Stomach (tissue), 4 donors: Measurements from ENCODE around the gene KIAA1217.

Source experiments
- POLR2A ChIP-seq, 4 donors: fragments of 450-650 bp; IDR thresholded peaks; one replicate each; pipeline ENCODE4 v1.6.1; 2016; ENCODE audit warnings: antibody characterized with exemption in 4 of 4, control low read depth in 2 of 4, mild to moderate bottlenecking in 1 of 4, moderate library complexity in 1 of 4
- POLR2AphosphoS5 ChIP-seq, 3 donors: sonication (generic); formaldehyde crosslinking; IDR thresholded peaks; one replicate each; pipeline ENCODE4 v1.6.1; 2016; ENCODE audit warnings: antibody characterized with exemption in 3 of 3
- TF ChIP-seq, protein P1 (sequence below), 7 experiments: fragments of 450-650 bp in 4 of 7; fragments of 200-600 bp in 3 of 7; sonication (generic) in 3 of 7; IDR thresholded peaks; one replicate each; pipeline ENCODE4 v1.5.1; 2016 to 2019; ENCODE audit warnings: antibody characterized with exemption in 7 of 7, control low read depth in 2 of 7, mild to moderate bottlenecking in 1 of 7

GRCh38 chr10:24289235-24289634, 80.3 kb downstream of the KIAA1217 start:
- TF ChIP-seq, protein P1, sequence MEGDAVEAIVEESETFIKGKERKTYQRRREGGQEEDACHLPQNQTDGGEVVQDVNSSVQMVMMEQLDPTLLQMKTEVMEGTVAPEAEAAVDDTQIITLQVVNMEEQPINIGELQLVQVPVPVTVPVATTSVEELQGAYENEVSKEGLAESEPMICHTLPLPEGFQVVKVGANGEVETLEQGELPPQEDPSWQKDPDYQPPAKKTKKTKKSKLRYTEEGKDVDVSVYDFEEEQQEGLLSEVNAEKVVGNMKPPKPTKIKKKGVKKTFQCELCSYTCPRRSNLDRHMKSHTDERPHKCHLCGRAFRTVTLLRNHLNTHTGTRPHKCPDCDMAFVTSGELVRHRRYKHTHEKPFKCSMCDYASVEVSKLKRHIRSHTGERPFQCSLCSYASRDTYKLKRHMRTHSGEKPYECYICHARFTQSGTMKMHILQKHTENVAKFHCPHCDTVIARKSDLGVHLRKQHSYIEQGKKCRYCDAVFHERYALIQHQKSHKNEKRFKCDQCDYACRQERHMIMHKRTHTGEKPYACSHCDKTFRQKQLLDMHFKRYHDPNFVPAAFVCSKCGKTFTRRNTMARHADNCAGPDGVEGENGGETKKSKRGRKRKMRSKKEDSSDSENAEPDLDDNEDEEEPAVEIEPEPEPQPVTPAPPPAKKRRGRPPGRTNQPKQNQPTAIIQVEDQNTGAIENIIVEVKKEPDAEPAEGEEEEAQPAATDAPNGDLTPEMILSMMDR (IDR thresholded peaks at IDR 0.05) = no peak
- TF ChIP-seq POLR2AphosphoS5 (IDR thresholded peaks at IDR 0.05) (no peak), POLR2A (IDR thresholded peaks at IDR 0.05) (no peak)
